Esophagus squamous epithelium (tissue), 4 donors: ENCODE measurements around the gene ECEL1.

Experiments
- CTCF ChIP-seq, 6 experiments: fragments of 450-650 bp in 4 of 6; fragments of 200-600 bp in 2 of 6; sonication (generic) in 2 of 6; IDR thresholded peaks; one replicate each; pipeline ENCODE4 v1.5.1; 2016 to 2019; ENCODE audit warnings: antibody characterized with exemption in 6 of 6, mild to moderate bottlenecking in 4 of 6, moderate library complexity in 4 of 6
- POLR2A ChIP-seq, 4 donors: fragments of 450-650 bp; IDR thresholded peaks; one replicate each; pipeline ENCODE4 v1.6.1; 2017; ENCODE audit warnings: antibody characterized with exemption in 4 of 4, mild to moderate bottlenecking in 4 of 4, moderate library complexity in 3 of 4

- no peak for TF ChIP-seq CTCF (IDR thresholded peaks at IDR 0.05)
- TF ChIP-seq POLR2A (IDR thresholded peaks at IDR 0.05): no peak
Observed at GRCh38 chr2:232492236-232492848, 4.7 kb upstream of the ECEL1 start.
